Vagina (tissue), 2 donors: Measurements from ENCODE around the gene UNC93A. TPM values are rescaled to one million over a fixed set of nuclear protein-coding genes. Genes with fewer than 3 reads are reported as not detected.

Source experiments
- DNase-seq, 2 donors: peaks; one replicate each; pipeline ENCODE4 v3.0.0-alpha.2; 2017; ENCODE audit errors: extremely low spot score in 2 of 2
- H3K27ac ChIP-seq: fragments of 200-600 bp; sonication (generic); one replicate; pipeline ENCODE4 v1.5.1; 2019
- H3K27me3 ChIP-seq: fragments of 200-600 bp; sonication (generic); one replicate; pipeline ENCODE4 v1.5.1; 2019
- H3K36me3 ChIP-seq, 2 donors: fragments of 200-600 bp; sonication (generic); one replicate each; pipeline ENCODE4 v1.5.1; 2017 to 2019
- H3K4me1 ChIP-seq: fragments of 200-600 bp; sonication (generic); one replicate; pipeline ENCODE4 v1.5.1; 2019
- H3K4me3 ChIP-seq, 2 donors: fragments of 200-600 bp; sonication (generic); 1 replicate in 1 of 2; 2 replicates in 1 of 2; pipeline ENCODE4 v1.5.1; 2016 to 2019
- H3K9me3 ChIP-seq: fragments of 200-600 bp; sonication (generic); one replicate; pipeline ENCODE4 v1.5.1; 2019
- CTCF ChIP-seq, 3 experiments: fragments of 450-650 bp in 2 of 3; fragments of 200-600 bp in 1 of 3; sonication (generic) in 1 of 3; IDR thresholded peaks; one replicate each; pipeline ENCODE4 v1.5.1; 2017 to 2019; ENCODE audit warnings: antibody characterized with exemption in 3 of 3, mild to moderate bottlenecking in 2 of 3, moderate library complexity in 2 of 3
- POLR2A ChIP-seq, 2 donors: fragments of 450-650 bp; IDR thresholded peaks; one replicate each; pipeline ENCODE4 v1.6.1; 2017; ENCODE audit warnings: antibody characterized with exemption in 2 of 2, mild to moderate bottlenecking in 2 of 2, moderate library complexity in 2 of 2
- POLR2AphosphoS5 ChIP-seq, 2 donors: sonication (generic); formaldehyde crosslinking; IDR thresholded peaks; one replicate each; pipeline ENCODE4 v1.9.0; 2017; ENCODE audit warnings: antibody characterized with exemption in 2 of 2, mild to moderate bottlenecking in 2 of 2, low read depth in 1 of 2; ENCODE audit not compliant: insufficient read depth in 1 of 2
- intact Hi-C: fragments of 100-400 bp; cut with DNase I; formaldehyde crosslinking; loops from one replicate; pipeline ENCODE4 v1.15.1; 2023
- total RNA-seq: library from RNA; depleted of rRNA; stranded (reverse); fragments of >200 nt; gene quantifications from one replicate; pipeline ENCODE4 v1.2.3, GENCODE V29; 2016

UNC93A gene
- total RNA-seq, 1 donor from 2014 or later: 2.0 TPM

- H3K27ac ChIP-seq: no peak overlapping the region
- intact Hi-C loops: no loop called here
- DNase-seq: no peak
Observed at GRCh38 chr6:167337675-167338449, 46.7 kb downstream of the UNC93A start.

GRCh38 chr6:167338541-167339117, 47.5 kb downstream of the UNC93A start:
- Histone ChIP-seq H3K27ac (no peak overlapping the region), H3K9me3 (no peaks in the 10 kb centered on the region), H3K27me3 (no peaks in the 10 kb centered on the region), H3K36me3 (no peaks in the 10 kb centered on the region), H3K4me1 (no peaks in the 10 kb centered on the region), H3K4me3 (no peak overlapping the region)
- TF ChIP-seq CTCF (IDR thresholded peaks at IDR 0.05) (no peak), POLR2A (IDR thresholded peaks at IDR 0.05) (no peak), POLR2AphosphoS5 (IDR thresholded peaks at IDR 0.05; ENCODE audit: insufficient read depth in 1 of 2, low read depth in 1 of 2) (no peak)
- DNase-seq: no peak
- intact Hi-C loops: no loop called here

More at GRCh38 chr6:167337675-167338449, 46.7 kb downstream of the UNC93A start:
- TF ChIP-seq POLR2A (IDR thresholded peaks at IDR 0.05): no peak
- no peak for TF ChIP-seq POLR2AphosphoS5 (IDR thresholded peaks at IDR 0.05; ENCODE audit: insufficient read depth in 1 of 2, low read depth in 1 of 2)
- TF ChIP-seq CTCF (IDR thresholded peaks at IDR 0.05): no peak
- Histone ChIP-seq H3K4me3 (no peak overlapping the region), H3K36me3 (no peaks in the 10 kb centered on the region), H3K9me3 (no peaks in the 10 kb centered on the region), H3K4me1 (no peaks in the 10 kb centered on the region), H3K27me3 (no peaks in the 10 kb centered on the region)

- intact Hi-C loops: no loop called here
- no peak for DNase-seq
- Histone ChIP-seq H3K4me3 (no peak overlapping the region), H3K36me3 (no peaks in the 10 kb centered on the region), H3K4me1 (no peaks in the 10 kb centered on the region), H3K27me3 (no peaks in the 10 kb centered on the region), H3K27ac (no peak overlapping the region), H3K9me3 (no peaks in the 10 kb centered on the region)
- no peak for TF ChIP-seq POLR2AphosphoS5 (IDR thresholded peaks at IDR 0.05; ENCODE audit: insufficient read depth in 1 of 2, low read depth in 1 of 2)
- no peak for TF ChIP-seq POLR2A (IDR thresholded peaks at IDR 0.05)
- TF ChIP-seq CTCF (IDR thresholded peaks at IDR 0.05): no peak
Observed at GRCh38 chr6:167341038-167341583, 50.0 kb downstream of the UNC93A start.

- Histone ChIP-seq H3K9me3 (no peaks in the 10 kb centered on the region), H3K4me3 (no peak overlapping the region), H3K27me3 (no peaks in the 10 kb centered on the region), H3K36me3 (no peaks in the 10 kb centered on the region), H3K4me1 (no peaks in the 10 kb centered on the region), H3K27ac (no peak overlapping the region)
- intact Hi-C loops: no loop called here
- TF ChIP-seq POLR2AphosphoS5 (IDR thresholded peaks at IDR 0.05; ENCODE audit: insufficient read depth in 1 of 2, low read depth in 1 of 2): no peak
- no peak for TF ChIP-seq CTCF (IDR thresholded peaks at IDR 0.05)
- no peak for TF ChIP-seq POLR2A (IDR thresholded peaks at IDR 0.05)
- no peak for DNase-seq
Observed at GRCh38 chr6:167341665-167342655, 50.8 kb downstream of the UNC93A start.
